A549 (cell line): ENCODE measurements around the gene ARHGAP42. TPM values are rescaled to one million over a fixed set of nuclear protein-coding genes. Genes with fewer than 3 reads are reported as not detected.

ENCODE experiments used
- ATAC-seq, 2 experiments: fragments of 200-7000 bp in 1 of 2; fragments of >200 bp in 1 of 2; cut with Nextera tagmentation in 1 of 2; cut with Tn5 transposase in 1 of 2; 3 replicates each; pipeline versions ENCODE4 v1.8.0 to v1.9.1; 2018 to 2020; ENCODE audit warnings: mild to moderate bottlenecking in 1 of 2, moderate library complexity in 1 of 2
- CTCF ChIA-PET: fragments of 300-600 bp; sonication (Branson Sonifier 250); formaldehyde crosslinking; extraction: SDS; loops from one replicate; lab custom pipeline; 2021; ENCODE audit warnings: antibody characterized with exemption, inconsistent platforms; lab: Yijun Ruan, JAX
- POLR2A ChIA-PET: fragments of 350-600 bp; formaldehyde crosslinking; extraction: SDS; loops from one replicate; lab custom pipeline; 2021; ENCODE audit warnings: antibody characterized with exemption, inconsistent platforms; lab: Yijun Ruan, JAX
- DNase-seq, 2 experiments: peaks; one replicate each; pipeline versions ENCODE4 v3.0.0 to v3.0.0-alpha.2; 2011 to 2016; ENCODE audit warnings: low read depth in 1 of 2, low spot score in 1 of 2
- FAIRE-seq: peaks from 2 replicates; lab custom pipeline; 2011; peaks lifted over from hg19 to GRCh38; lab: Jason Lieb, UNC
- H3K27ac ChIP-seq, 2 experiments: fragments of >200 bp; sonication (Bioruptor Twin); formaldehyde crosslinking; 3 replicates each; pipeline ENCODE4 v1.5.1; 2016 to 2017
- H3K4me1 ChIP-seq: fragments of >200 bp; sonication (Bioruptor Twin); formaldehyde crosslinking; 3 replicates; pipeline ENCODE4 v1.6.1; 2016
- H3K4me2 ChIP-seq: fragments of >200 bp; sonication (Bioruptor Twin); formaldehyde crosslinking; 3 replicates; pipeline ENCODE4 v1.6.1; 2016
- H3K4me3 ChIP-seq: fragments of >200 bp; sonication (Bioruptor Twin); formaldehyde crosslinking; 3 replicates; pipeline ENCODE4 v1.5.1; 2016
- H3K9me3 ChIP-seq: fragments of >200 bp; sonication (Bioruptor Twin); formaldehyde crosslinking; 3 replicates; pipeline ENCODE4 v1.6.1; 2016
- ATOH8 ChIP-seq: fragments of 250-450 bp; sonication (Bioruptor Pico); IDR thresholded peaks from 2 replicates; pipeline ENCODE4 v1.5.0; 2020; ENCODE audit warnings: low read depth, mild to moderate bottlenecking, moderate library complexity
- BCL3 ChIP-seq: fragments of >200 bp; sonication (Bioruptor Twin); formaldehyde crosslinking; IDR thresholded peaks from 3 replicates; pipeline ENCODE4 v1.6.1; 2016
- CBX8 ChIP-seq: fragments of 200-600 bp; sonication (generic); IDR thresholded peaks from 2 replicates; pipeline ENCODE4 v1.6.1; 2016
- CEBPB ChIP-seq, 2 experiments: fragments of >200 bp in 1 of 2; sonication (Bioruptor Twin) in 1 of 2; formaldehyde crosslinking in 1 of 2; IDR thresholded peaks; 2 replicates each; pipeline ENCODE4 v1.6.1; 2012 to 2016
- CTCF ChIP-seq: fragments of >200 bp; sonication (Bioruptor Twin); formaldehyde crosslinking; IDR thresholded peaks from 3 replicates; pipeline ENCODE4 v1.5.1; 2016
- FOSB ChIP-seq: fragments of 250-450 bp; sonication (Bioruptor Pico); IDR thresholded peaks from 2 replicates; pipeline ENCODE4 v1.5.0; 2020; ENCODE audit warnings: mild to moderate bottlenecking, moderate library complexity
- FOSL2 ChIP-seq, 2 experiments: fragments of 450-650 bp in 1 of 2; fragments of >200 bp in 1 of 2; sonication (Bioruptor Twin) in 1 of 2; formaldehyde crosslinking; IDR thresholded peaks; 2 replicates each; pipeline versions ENCODE4 v1.5.0 to v1.6.1; 2016 to 2020; ENCODE audit warnings: mild to moderate bottlenecking in 1 of 2, moderate library complexity in 1 of 2
- GATA3 ChIP-seq: IDR thresholded peaks from 2 replicates; pipeline ENCODE4 v1.6.1; 2012; ENCODE audit warnings: borderline replicate concordance
- HDAC2 ChIP-seq: fragments of 200-600 bp; sonication (generic); IDR thresholded peaks from 2 replicates; pipeline ENCODE4 v1.6.1; 2016
- HES2 ChIP-seq: fragments of >200 bp; sonication (Bioruptor Twin); formaldehyde crosslinking; IDR thresholded peaks from 2 replicates; pipeline ENCODE4 v1.6.1; 2016
- HOXB13 ChIP-seq: fragments of 250-450 bp; sonication (Bioruptor Pico); IDR thresholded peaks from 2 replicates; pipeline ENCODE4 v1.5.0; 2020; ENCODE audit warnings: low read depth, mild to moderate bottlenecking, moderate library complexity
- KDM1A ChIP-seq: fragments of 200-600 bp; sonication (generic); IDR thresholded peaks from 2 replicates; pipeline ENCODE4 v1.6.1; 2016; ENCODE audit warnings: low read depth, mild to moderate bottlenecking
- MAFK ChIP-seq: fragments of 450-650 bp; IDR thresholded peaks from 2 replicates; pipeline ENCODE4 v1.6.1; 2014; ENCODE audit not compliant: partially characterized antibody
- PHF8 ChIP-seq: fragments of 200-600 bp; sonication (generic); IDR thresholded peaks from 2 replicates; pipeline ENCODE4 v1.6.1; 2016; ENCODE audit warnings: low read depth, mild to moderate bottlenecking, antibody characterized with exemption, moderate library complexity, borderline replicate concordance
- POLR2A ChIP-seq: IDR thresholded peaks from 2 replicates; pipeline ENCODE4 v1.6.1; 2012; ENCODE audit warnings: mild to moderate bottlenecking, low read length
- POLR2AphosphoS2 ChIP-seq: conservative IDR thresholded peaks from 2 replicates; pipeline ENCODE4 v1.6.1; 2012; ENCODE audit warnings: low read length, improper control_type of control experiment, inconsistent platforms
- RAD21 ChIP-seq, 2 experiments: fragments of >200 bp in 1 of 2; sonication (Bioruptor Twin) in 1 of 2; formaldehyde crosslinking in 1 of 2; IDR thresholded peaks in 1 of 2; conservative IDR thresholded peaks in 1 of 2; 2 replicates in 1 of 2; 3 replicates in 1 of 2; pipeline ENCODE4 v1.6.1; 2012 to 2018; ENCODE audit warnings: inconsistent platforms in 1 of 2
- RNF2 ChIP-seq: fragments of 200-600 bp; sonication (generic); IDR thresholded peaks from 2 replicates; pipeline ENCODE4 v1.6.1; 2016; ENCODE audit warnings: low read depth, mild to moderate bottlenecking, antibody characterized with exemption, moderate library complexity, borderline replicate concordance
- SMC3 ChIP-seq: fragments of >200 bp; sonication (Bioruptor Twin); formaldehyde crosslinking; IDR thresholded peaks from 3 replicates; pipeline ENCODE4 v1.6.1; 2018; ENCODE audit warnings: inconsistent platforms
- ZFP36 ChIP-seq: fragments of 450-650 bp; IDR thresholded peaks from 2 replicates; pipeline ENCODE4 v1.6.1; 2014; ENCODE audit warnings: borderline replicate concordance; ENCODE audit not compliant: partially characterized antibody
- ZSCAN20 ChIP-seq: fragments of 250-450 bp; sonication (Bioruptor Pico); IDR thresholded peaks from 2 replicates; pipeline ENCODE4 v1.8.0; 2022; ENCODE audit warnings: mild to moderate bottlenecking, moderate library complexity
- WGBS: methylation state at CpG from one replicate; pipeline ENCODE4 v1.1.6; 2017; ENCODE audit errors: missing lambda C conversion rate; 5-methylcytosine and 5-hydroxymethylcytosine counted together
- polyA plus RNA-seq, 4 experiments: library from polyadenylated mRNA; depleted of rRNA in 3 of 4; stranded (reverse); fragments of >200 nt; fragmentation: RNase III in 1 of 4; extraction: RNeasy Plus Mini Kit Qiagen cat#74134 plus additional on column Dnase treatment in 1 of 4; gene quantifications; 2 replicates in 3 of 4; 3 replicates in 1 of 4; pipeline ENCODE4 v1.2.3, GENCODE V29; 2011 to 2017

Gene ARHGAP42
- polyA plus RNA-seq, 2 of the 4 experiments (the other 2 are of a cell fraction): 5.1 to 17.0 TPM

GRCh38 chr11:100827934-100828661 lies 141.0 kb downstream of the ARHGAP42 start:
- Histone ChIP-seq H3K4me2 (peak overlapping the region; percentile 54; the same call in 2 of the 3 replicates), H3K9me3 (no peaks in the 10 kb centered on the region), H3K4me3 (no peak overlapping the region), H3K27ac (peak overlapping the region; percentile 55 to 59), H3K4me1 (peaks cover 46% of the 10 kb centered on the region)
- WGBS: no CpG with 5 or more reads among the region's 1 CpG
- peak; percentile 90 for ATAC-seq
- ChIA-PET POLR2A (interaction anchor here (1.0 kb wide), 1 partner anchor 51 kb away, joined by 3 read pairs; no protein-coding TSS in a partner anchor), CTCF (interaction anchor here (0.6 to 2.2 kb wide), 12 partner anchors 9 to 251 kb away, joined by 3 to 19 read pairs (median 3); no protein-coding TSS in a partner anchor)
- no peak for FAIRE-seq
- peak; percentile 43 for TF ChIP-seq SMC3
- no peak for TF ChIP-seq HOXB13
- TF ChIP-seq BCL3: no peak
- peak; percentile 27 to 30; a peak in 3 of 5 replicates for TF ChIP-seq RAD21 (conservative IDR thresholded peaks at IDR 0.05 in 1 of 2, IDR thresholded peaks at IDR 0.05 in 1 of 2)
- TF ChIP-seq FOSL2 (IDR thresholded peaks at IDR 0.05): no peak
- peak; percentile 19; the same call in 1 of the 2 replicates for TF ChIP-seq FOSL2 (CRISPR knock-in tag; IDR thresholded peaks at IDR 0.05)
- TF ChIP-seq CTCF: 0 out of 3 replicates have a peak, but pooled peaks have one; percentile 24
- peak; percentile 44 for TF ChIP-seq MAFK
- peak; percentile 18 to 76 for DNase-seq

GRCh38 chr11:100830274-100830673 lies 143.2 kb downstream of the ARHGAP42 start:
- DNase-seq (no peak), ATAC-seq (no peak), FAIRE-seq (no peak)
- H3K4me2 ChIP-seq: peak overlapping the region; percentile 62; the same call in 2 of the 3 replicates
- peak overlapping the region; percentile 61 to 62; a peak in 2 of 6 replicates for H3K27ac ChIP-seq
- POLR2A ChIA-PET: no interaction called here
- peaks cover 56% of the 10 kb centered on the region for H3K4me1 ChIP-seq
- CTCF ChIA-PET: interaction anchor here (0.6 to 3.8 kb wide), 5 partner anchors 12 to 167 kb away, joined by 3 to 18 read pairs (median 5); no protein-coding TSS in a partner anchor
- TF ChIP-seq HDAC2 (no peak), CBX8 (no peak), GATA3 (no peak), HES2 (no peak), ZFP36 (no peak), POLR2AphosphoS2 (no peak), CEBPB (IDR thresholded peaks at IDR 0.05) (no peak), SMC3 (no peak), ATOH8 (CRISPR knock-in tag) (no peak), PHF8 (no peak), RNF2 (no peak), KDM1A (no peak), POLR2A (no peak), ZSCAN20 (CRISPR knock-in tag) (no peak), FOSB (CRISPR knock-in tag) (no peak)
- WGBS: 87% methylated on average over 6 of the region's 7 CpGs
- no peak overlapping the region for H3K4me3 ChIP-seq
- no peaks in the 10 kb centered on the region for H3K9me3 ChIP-seq
